Smooth muscle cell of the coronary artery (primary cell): ENCODE data around the gene SPTA1. TPM values are rescaled to one million over a fixed set of nuclear protein-coding genes. Genes with fewer than 3 reads are reported as not detected.

Experiments used
- total RNA-seq: library from RNA; depleted of rRNA; stranded (reverse); fragments of >200 nt; gene quantifications from 2 replicates; pipeline ENCODE4 v1.2.3, GENCODE V29; 2014; ENCODE audit warnings: low replicate concordance

Gene SPTA1
- 0.12 TPM in 1 of 2 replicates, not detected in the other for total RNA-seq

GRCh38 chr1:158686111-158687009 is at the start of gene SPTA1:
Gene SPTA1, minus strand, starts transcription at chr1:158686715. Its CDS starts 198 bp downstream, at chr1:158686517.

GRCh38 chr1:158720620-158721019 is 34.1 kb upstream of the SPTA1 start, which contains the start of gene OR6K3:
Gene OR6K3, minus strand, starts transcription at chr1:158720720. Its CDS starts 2,605 bp downstream, at chr1:158718115.

GRCh38 chr1:158700552-158700951 is 14.0 kb upstream of the SPTA1 start, which contains the start of gene OR6K2:
Gene OR6K2, minus strand, starts transcription at chr1:158700652. Its CDS starts 0 bp downstream, at chr1:158700652.

GRCh38 chr1:158604968-158605367 is 81.5 kb downstream of the SPTA1 start, which contains the start of gene OR10Z1:
Gene OR10Z1, plus strand, starts transcription at chr1:158605268. Its CDS starts 1,171 bp downstream, at chr1:158606439.

GRCh38 chr1:158579733-158580132 is 106.8 kb downstream of the SPTA1 start, which contains the start of gene OR10X1:
Gene OR10X1, minus strand, starts transcription at chr1:158579899. Its CDS starts 0 bp downstream, at chr1:158579899.

GRCh38 chr1:158570480-158570879 is 116.0 kb downstream of the SPTA1 start, which contains the start of gene OR6P1:
Gene OR6P1, minus strand, starts transcription at chr1:158570580. Its CDS starts 6,976 bp downstream, at chr1:158563604.

Other genes starting within 250 kb of the SPTA1 start
- not detected in 2 replicates for gene OR10K1, start 224.9 kb downstream of the SPTA1 start, total RNA-seq
- not detected in 2 replicates for gene OR10R2, start 214.5 kb downstream of the SPTA1 start, total RNA-seq
- gene OR6Y1, start 132.3 kb downstream of the SPTA1 start, total RNA-seq, result not detected in 2 replicates
- not detected in 2 replicates for gene OR6P1, start 116.1 kb downstream of the SPTA1 start, total RNA-seq
- gene OR10X1, start 106.8 kb downstream of the SPTA1 start, total RNA-seq, result not detected in 2 replicates
- not detected in 2 replicates for gene OR10Z1, start 81.4 kb downstream of the SPTA1 start, total RNA-seq
- not detected in 2 replicates for gene OR6K2, start 13.9 kb upstream of the SPTA1 start, total RNA-seq
- not detected in 2 replicates for gene OR6K3, start 34.0 kb upstream of the SPTA1 start, total RNA-seq
- gene OR6K6, start 68.0 kb upstream of the SPTA1 start, total RNA-seq, result not detected in 2 replicates
- not detected in 2 replicates for gene OR6N1, start 85.5 kb upstream of the SPTA1 start, total RNA-seq
- gene OR6N2, start 94.5 kb upstream of the SPTA1 start, total RNA-seq, result not detected in 2 replicates
- gene MNDA, start 144.6 kb upstream of the SPTA1 start, total RNA-seq, result not detected in 2 replicates
- gene PYHIN1, start 244.8 kb upstream of the SPTA1 start, total RNA-seq, result 0.47 TPM in 1 of 2 replicates, not detected in the other